ENCODE data around the gene LRP6.
"Not testable (repeated sequence)": the region's sequence is repeated elsewhere in the genome, so short reads cannot be mapped to it uniquely, and the experiment has no call there.

The LRP6 gene

GRCh38 chr12:12121061-12121460 lies 145.8 kb downstream of the LRP6 start:
- no peak for DNase-seq (ENCODE audit: low read depth in 2 of 2)

- DNase-seq (ENCODE audit: low read depth in 2 of 2), result no peak
Observed at GRCh38 chr12:12116677-12117076, 150.2 kb downstream of the LRP6 start.

- DNase-seq (ENCODE audit: low read depth in 2 of 2), result no peak
Observed at GRCh38 chr12:12115514-12115913, 151.3 kb downstream of the LRP6 start.

- not testable (repeated sequence) for DNase-seq (ENCODE audit: low read depth in 2 of 2)
Observed at GRCh38 chr12:12110923-12111555, 155.8 kb downstream of the LRP6 start.

GRCh38 chr12:12108441-12109058 lies 158.3 kb downstream of the LRP6 start:
- DNase-seq (ENCODE audit: low read depth in 2 of 2), result no peak

GRCh38 chr12:12107678-12108077 lies 159.2 kb downstream of the LRP6 start:
- no peak for DNase-seq (ENCODE audit: low read depth in 2 of 2)

GRCh38 chr12:12099102-12099501 lies 167.7 kb downstream of the LRP6 start:
- DNase-seq (ENCODE audit: low read depth in 2 of 2), result no peak

GRCh38 chr12:12098691-12099015 lies 168.2 kb downstream of the LRP6 start:
- DNase-seq (ENCODE audit: low read depth in 2 of 2), result no peak

GRCh38 chr12:12097891-12098690 lies 168.8 kb downstream of the LRP6 start:
- DNase-seq (ENCODE audit: low read depth in 2 of 2), result no peak

- DNase-seq (ENCODE audit: low read depth in 2 of 2), result no peak
Observed at GRCh38 chr12:12095021-12095420, 171.8 kb downstream of the LRP6 start.

GRCh38 chr12:12094481-12094880 lies 172.4 kb downstream of the LRP6 start:
- no peak for DNase-seq (ENCODE audit: low read depth in 2 of 2)

GRCh38 chr12:12091977-12092663 lies 174.7 kb downstream of the LRP6 start:
- DNase-seq (ENCODE audit: low read depth in 2 of 2), result no peak

GRCh38 chr12:12091071-12091470 lies 175.8 kb downstream of the LRP6 start:
- no peak for DNase-seq (ENCODE audit: low read depth in 2 of 2)

GRCh38 chr12:12088761-12089160 lies 178.1 kb downstream of the LRP6 start:
- no peak for DNase-seq (ENCODE audit: low read depth in 2 of 2)

- DNase-seq (ENCODE audit: low read depth in 2 of 2), result no peak
Observed at GRCh38 chr12:12088147-12088546, 178.7 kb downstream of the LRP6 start.

GRCh38 chr12:12087693-12088034 lies 179.2 kb downstream of the LRP6 start:
- no peak for DNase-seq (ENCODE audit: low read depth in 2 of 2)

GRCh38 chr12:12086973-12087692 lies 179.7 kb downstream of the LRP6 start:
- no peak for DNase-seq (ENCODE audit: low read depth in 2 of 2)

GRCh38 chr12:12086362-12086761 lies 180.5 kb downstream of the LRP6 start:
- DNase-seq (ENCODE audit: low read depth in 2 of 2), result no peak

GRCh38 chr12:12083688-12084087 lies 183.2 kb downstream of the LRP6 start:
- DNase-seq (ENCODE audit: low read depth in 2 of 2), result no peak

GRCh38 chr12:12081836-12082497 lies 184.9 kb downstream of the LRP6 start:
- DNase-seq (ENCODE audit: low read depth in 2 of 2), result no peak

- no peak for DNase-seq (ENCODE audit: low read depth in 2 of 2)
Observed at GRCh38 chr12:12079291-12079690, 187.6 kb downstream of the LRP6 start.

All from activated CD8-positive, alpha-beta memory T cell treated with anti-CD3 and anti-CD28 coated beads for 4 hours (primary cell).